Calu3 (cell line): ENCODE measurements around the gene DCAKD. TPM values are rescaled to one million over a fixed set of nuclear protein-coding genes. Genes with fewer than 3 reads are reported as not detected.

Source experiments
- BruUV-seq: library from RNA; stranded (reverse); fragments of 400-500 nt; replicated peaks from 2 replicates; lab custom pipeline; 2021; lab: Mats Ljungman, UMichigan
- CTCF ChIA-PET: fragments of 300-600 bp; sonication (Branson Sonifier 250); formaldehyde crosslinking; loops from one replicate; lab custom pipeline; 2022; ENCODE audit warnings: antibody characterized with exemption; lab: Charles Lee
- DNase-seq: peaks from one replicate; pipeline ENCODE4 v3.0.0; 2022
- H3K27ac Mint-ChIP-seq: one replicate; pipeline ENCODE4 v1.8.0; 2022; ENCODE audit warnings: mixed read lengths; ENCODE audit not compliant: unreplicated experiment
- H3K27me3 Mint-ChIP-seq: one replicate; pipeline ENCODE4 v1.8.0; 2022; ENCODE audit warnings: mixed read lengths; ENCODE audit not compliant: unreplicated experiment
- H3K36me3 Mint-ChIP-seq: one replicate; pipeline ENCODE4 v1.8.0; 2022; ENCODE audit warnings: mild to moderate bottlenecking, moderate library complexity, mixed read lengths; ENCODE audit not compliant: insufficient read depth, unreplicated experiment
- H3K4me1 Mint-ChIP-seq: one replicate; pipeline ENCODE4 v1.8.0; 2022; ENCODE audit warnings: mild to moderate bottlenecking, low read depth, mixed read lengths; ENCODE audit not compliant: unreplicated experiment
- H3K4me3 Mint-ChIP-seq: one replicate; pipeline ENCODE4 v1.8.0; 2022; ENCODE audit warnings: mild to moderate bottlenecking, low read depth, moderate library complexity, mixed read lengths; ENCODE audit not compliant: unreplicated experiment
- H3K9me3 Mint-ChIP-seq: one replicate; pipeline ENCODE4 v1.8.0; 2022; ENCODE audit warnings: low read depth, mixed read lengths; ENCODE audit not compliant: unreplicated experiment
- intact Hi-C: fragments of 100-400 bp; cut with micrococcal nuclease; formaldehyde crosslinking; loops from one replicate; pipeline ENCODE4 v1.10.0; 2022; ENCODE audit not compliant: unreplicated experiment
- total RNA-seq: library from RNA; stranded (reverse); gene quantifications from 2 replicates; pipeline ENCODE4 v1.2.3, GENCODE V29; 2022
- TF ChIP-seq, protein P1 (sequence below): fragments of 200-600 bp; IDR thresholded peaks from one replicate; pipeline ENCODE4 v1.8.0; 2022; ENCODE audit warnings: antibody characterized with exemption; ENCODE audit not compliant: unreplicated experiment

The DCAKD gene
- total RNA-seq, 1 experiment from 2014 or later: 20.5 TPM

DNA sequence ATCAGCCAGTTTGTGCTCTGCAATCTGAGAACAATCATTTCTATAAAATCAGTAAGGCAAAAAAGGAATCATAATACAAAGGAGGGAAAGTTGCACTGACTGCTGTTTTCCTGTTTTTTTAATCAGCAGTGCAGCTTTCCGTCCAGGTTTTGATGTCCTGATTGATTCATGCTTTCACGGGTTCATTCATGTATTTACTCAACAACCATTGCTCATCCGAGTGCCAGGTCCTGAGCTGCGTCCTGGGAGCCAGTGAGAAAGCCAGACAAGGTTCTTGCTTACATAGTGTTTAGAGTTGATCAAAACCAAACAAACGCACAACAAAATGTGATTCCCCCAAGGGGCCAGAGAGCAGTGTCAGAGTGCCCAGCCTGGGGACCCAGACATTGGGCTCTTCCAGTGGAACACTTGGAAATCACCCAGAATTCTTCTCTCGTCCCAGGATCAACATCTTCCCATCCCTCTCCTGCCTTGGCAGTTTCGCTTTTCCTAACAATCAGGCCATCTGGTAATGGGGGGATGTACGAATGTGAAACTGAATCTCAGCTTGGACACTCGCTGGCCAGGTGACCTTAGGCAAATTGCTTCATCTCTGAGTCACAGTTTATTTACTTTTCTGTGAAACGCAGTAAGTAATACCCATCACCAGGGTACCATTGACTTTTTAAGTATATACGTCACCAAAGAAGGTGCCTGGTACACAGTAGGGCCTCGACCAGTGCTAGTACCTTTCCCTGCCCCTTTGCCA, 70.0 kb downstream of the DCAKD start:
- TF ChIP-seq, protein P1, sequence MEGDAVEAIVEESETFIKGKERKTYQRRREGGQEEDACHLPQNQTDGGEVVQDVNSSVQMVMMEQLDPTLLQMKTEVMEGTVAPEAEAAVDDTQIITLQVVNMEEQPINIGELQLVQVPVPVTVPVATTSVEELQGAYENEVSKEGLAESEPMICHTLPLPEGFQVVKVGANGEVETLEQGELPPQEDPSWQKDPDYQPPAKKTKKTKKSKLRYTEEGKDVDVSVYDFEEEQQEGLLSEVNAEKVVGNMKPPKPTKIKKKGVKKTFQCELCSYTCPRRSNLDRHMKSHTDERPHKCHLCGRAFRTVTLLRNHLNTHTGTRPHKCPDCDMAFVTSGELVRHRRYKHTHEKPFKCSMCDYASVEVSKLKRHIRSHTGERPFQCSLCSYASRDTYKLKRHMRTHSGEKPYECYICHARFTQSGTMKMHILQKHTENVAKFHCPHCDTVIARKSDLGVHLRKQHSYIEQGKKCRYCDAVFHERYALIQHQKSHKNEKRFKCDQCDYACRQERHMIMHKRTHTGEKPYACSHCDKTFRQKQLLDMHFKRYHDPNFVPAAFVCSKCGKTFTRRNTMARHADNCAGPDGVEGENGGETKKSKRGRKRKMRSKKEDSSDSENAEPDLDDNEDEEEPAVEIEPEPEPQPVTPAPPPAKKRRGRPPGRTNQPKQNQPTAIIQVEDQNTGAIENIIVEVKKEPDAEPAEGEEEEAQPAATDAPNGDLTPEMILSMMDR: no peak
- Mint-ChIP-seq H3K9me3 (no peaks in the 10 kb centered on the region), H3K27me3 (peaks cover 62% of the 10 kb centered on the region), H3K4me1 (peaks cover 32% of the 10 kb centered on the region), H3K36me3 (no peaks in the 10 kb centered on the region), H3K27ac (peak overlapping the region; percentile 37), H3K4me3 (peak overlapping the region; percentile 51)
- CTCF ChIA-PET: interaction anchor here (1.0 to 2.6 kb wide), 3 partner anchors 11 to 61 kb away, joined by 3 to 12 read pairs (median 11); partner anchors contain the start of gene C1QL1
- DNase-seq: peak; percentile 62
- TSS peak; percentile 69 for BruUV-seq
- intact Hi-C loops: no loop called here

DNA sequence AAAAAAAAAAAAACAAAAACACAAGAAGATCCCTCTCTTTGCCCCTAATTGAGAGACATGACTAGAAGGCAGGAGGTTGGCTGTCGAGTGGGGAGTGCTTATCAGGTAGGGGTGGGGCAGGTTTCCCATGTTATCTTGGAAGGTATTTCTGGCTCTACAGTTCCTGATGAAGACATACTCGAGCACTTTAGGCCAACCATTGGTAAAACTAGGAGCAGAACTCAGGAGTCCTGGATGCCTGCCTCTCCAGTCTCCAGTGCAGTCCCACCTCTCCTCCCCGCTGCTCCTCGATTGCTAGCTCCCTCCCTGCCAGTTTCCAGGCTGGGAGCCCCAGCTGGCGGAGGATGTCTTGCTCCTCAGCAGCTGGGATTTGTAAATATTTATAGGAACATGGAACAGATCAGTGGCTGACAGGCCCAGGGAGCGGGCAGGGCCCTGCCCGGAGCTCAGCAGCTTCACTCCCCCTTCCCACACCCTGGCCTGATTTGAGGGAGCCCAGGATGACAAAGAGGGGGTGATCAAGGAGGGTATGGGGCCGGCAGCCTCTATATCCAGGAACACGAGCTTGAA, 71.9 kb downstream of the DCAKD start:
- Mint-ChIP-seq H3K27ac (peak overlapping the region; percentile 25), H3K4me3 (no peak overlapping the region), H3K4me1 (peaks cover 32% of the 10 kb centered on the region), H3K9me3 (no peaks in the 10 kb centered on the region), H3K36me3 (no peaks in the 10 kb centered on the region), H3K27me3 (peaks cover 63% of the 10 kb centered on the region)
- no TSS peak for BruUV-seq
- CTCF ChIA-PET: interaction anchor here (1.6 kb wide), 1 partner anchor 11 kb away, joined by 8 read pairs; the partner anchor contains the start of gene C1QL1
- DNase-seq: no peak
- intact Hi-C loops: no loop called here
- TF ChIP-seq, protein P1: no peak

DNA sequence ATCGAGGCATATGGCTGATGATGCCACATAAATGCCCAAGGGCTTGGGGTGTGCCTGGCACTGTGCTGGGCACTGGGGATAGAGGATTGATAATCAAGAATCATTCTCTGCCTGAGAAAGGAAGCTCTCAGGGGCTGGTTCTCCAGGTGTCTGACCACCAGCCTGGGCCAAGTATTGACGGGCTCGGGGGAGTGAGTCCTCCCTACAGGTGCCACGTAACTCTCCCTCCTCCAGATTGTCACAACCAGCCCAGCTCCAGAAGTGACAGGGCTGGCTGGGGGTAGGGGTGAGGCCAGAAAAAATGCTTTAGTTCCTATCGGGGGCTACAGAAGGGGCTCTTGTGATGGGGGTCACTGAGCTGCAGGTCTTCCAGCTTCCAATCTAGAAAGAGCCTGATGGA, 72.6 kb downstream of the DCAKD start:
- intact Hi-C loops: no loop called here
- H3K4me1 Mint-ChIP-seq: peaks cover 32% of the 10 kb centered on the region
- no TSS peak for BruUV-seq
- H3K27me3 Mint-ChIP-seq: peaks cover 69% of the 10 kb centered on the region
- no peaks in the 10 kb centered on the region for H3K9me3 Mint-ChIP-seq
- H3K27ac Mint-ChIP-seq: no peak overlapping the region
- no peak overlapping the region for H3K4me3 Mint-ChIP-seq
- TF ChIP-seq, protein P1: no peak
- CTCF ChIA-PET: interaction anchor here (1.6 kb wide), 1 partner anchor 10 kb away, joined by 8 read pairs; the partner anchor contains the start of gene C1QL1
- DNase-seq: no peak
- H3K36me3 Mint-ChIP-seq: no peaks in the 10 kb centered on the region

DNA sequence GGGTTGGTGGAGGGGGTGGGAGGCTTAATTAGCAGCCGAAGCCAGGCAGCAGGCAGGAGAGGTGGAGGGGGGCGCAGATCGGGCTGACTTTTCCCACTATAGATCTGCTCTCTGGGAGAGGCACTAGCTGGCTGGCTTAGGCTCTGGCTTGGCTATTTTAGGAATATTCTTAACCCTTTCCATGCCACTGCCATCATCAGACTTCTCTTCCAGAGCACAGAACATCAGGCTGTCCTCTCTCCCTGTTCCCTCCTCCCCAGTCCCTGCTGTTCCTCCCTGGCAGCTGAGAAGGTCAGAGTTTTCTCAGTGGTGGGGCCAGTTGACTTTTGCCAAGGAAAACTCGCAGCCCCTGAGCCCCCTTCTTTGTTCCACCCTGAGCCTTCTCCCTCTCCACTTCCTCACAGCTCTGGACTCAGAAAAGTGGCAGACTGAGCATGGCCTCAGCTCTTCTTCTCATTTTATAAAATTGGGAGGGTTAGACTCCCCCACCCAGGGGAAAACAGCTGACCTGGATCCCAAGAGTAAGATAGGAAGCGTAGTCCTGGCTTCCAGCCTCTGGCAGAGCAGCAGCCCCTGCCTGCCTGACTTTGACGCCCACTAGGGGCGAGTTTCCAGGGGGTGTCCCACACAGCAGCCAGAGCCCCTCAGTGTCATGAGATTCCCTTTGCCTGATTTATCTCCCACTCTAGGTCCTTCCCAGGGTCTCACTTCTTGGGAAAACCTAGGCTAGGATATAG, 73.5 kb downstream of the DCAKD start:
- Mint-ChIP-seq H3K27ac (no peak overlapping the region), H3K4me3 (no peak overlapping the region), H3K4me1 (peaks cover 32% of the 10 kb centered on the region), H3K9me3 (no peaks in the 10 kb centered on the region), H3K27me3 (peaks cover 69% of the 10 kb centered on the region), H3K36me3 (no peaks in the 10 kb centered on the region)
- TF ChIP-seq, protein P1: no peak
- DNase-seq: no peak
- CTCF ChIA-PET: interaction anchor here (0.6 kb wide), 1 partner anchor 10 kb away, joined by 3 read pairs; the partner anchor contains the start of gene C1QL1
- no TSS peak for BruUV-seq
- intact Hi-C loops: no loop called here
